AG09319 (cell line): Measurements from ENCODE around the gene EXOC3L4.
"Not testable (repeated sequence)": the region's sequence is repeated elsewhere in the genome, so short reads cannot be mapped to it uniquely, and the experiment has no call there.

ENCODE experiments used
- DNase-seq: peaks from one replicate; pipeline ENCODE4 v3.0.0-alpha.2; 2010; ENCODE audit warnings: low read depth; ENCODE audit errors: extremely low read depth
- TF ChIP-seq, protein P1 (sequence below): IDR thresholded peaks from 2 replicates; pipeline ENCODE4 v1.5.1; 2011; ENCODE audit warnings: low read depth, mild to moderate bottlenecking, inconsistent platforms, low read length, moderate library complexity

The EXOC3L4 gene

DNA sequence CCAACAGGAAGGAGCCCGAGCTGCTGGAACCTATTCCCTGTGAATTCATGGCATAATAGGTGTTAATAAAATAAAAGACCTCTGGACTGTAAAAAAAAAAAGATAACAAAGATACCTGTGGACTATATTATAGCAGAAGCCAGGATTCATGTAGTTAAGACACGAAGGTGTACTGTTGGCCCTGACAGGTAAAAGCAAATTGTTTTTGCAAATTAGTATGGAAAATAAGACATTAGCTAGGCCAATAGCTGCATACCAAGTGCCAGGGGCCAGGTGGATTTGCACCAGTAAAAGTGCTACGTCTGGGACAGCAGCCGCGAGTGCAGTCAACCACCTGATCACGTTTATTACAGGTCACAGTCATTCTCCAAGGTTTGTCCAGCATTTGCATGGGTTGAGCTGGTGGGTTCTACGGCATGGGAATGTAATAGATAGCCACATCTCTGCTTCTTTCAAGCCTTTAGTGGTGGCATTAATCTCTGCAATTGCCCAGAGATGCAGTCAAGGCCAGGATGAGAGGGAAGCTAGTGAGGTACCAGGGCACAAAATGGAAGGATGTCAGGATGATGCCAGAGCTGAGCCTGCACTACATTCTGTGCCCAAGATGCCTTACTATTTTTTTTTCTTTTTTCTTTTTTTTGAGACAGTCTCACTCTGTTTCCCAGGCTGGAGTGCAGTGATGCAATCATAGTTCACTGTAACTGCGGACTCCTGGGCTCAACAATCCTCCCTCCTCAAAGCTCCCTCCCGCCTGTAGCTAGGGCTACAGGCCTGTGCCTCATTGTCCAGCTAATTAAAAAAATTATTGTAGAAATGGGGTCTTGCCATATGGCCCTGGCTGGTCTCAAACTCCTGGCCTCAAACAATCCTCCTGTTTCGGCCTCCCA is 55.1 kb downstream of the EXOC3L4 start:
- DNase-seq: no peak
- TF ChIP-seq, protein P1, sequence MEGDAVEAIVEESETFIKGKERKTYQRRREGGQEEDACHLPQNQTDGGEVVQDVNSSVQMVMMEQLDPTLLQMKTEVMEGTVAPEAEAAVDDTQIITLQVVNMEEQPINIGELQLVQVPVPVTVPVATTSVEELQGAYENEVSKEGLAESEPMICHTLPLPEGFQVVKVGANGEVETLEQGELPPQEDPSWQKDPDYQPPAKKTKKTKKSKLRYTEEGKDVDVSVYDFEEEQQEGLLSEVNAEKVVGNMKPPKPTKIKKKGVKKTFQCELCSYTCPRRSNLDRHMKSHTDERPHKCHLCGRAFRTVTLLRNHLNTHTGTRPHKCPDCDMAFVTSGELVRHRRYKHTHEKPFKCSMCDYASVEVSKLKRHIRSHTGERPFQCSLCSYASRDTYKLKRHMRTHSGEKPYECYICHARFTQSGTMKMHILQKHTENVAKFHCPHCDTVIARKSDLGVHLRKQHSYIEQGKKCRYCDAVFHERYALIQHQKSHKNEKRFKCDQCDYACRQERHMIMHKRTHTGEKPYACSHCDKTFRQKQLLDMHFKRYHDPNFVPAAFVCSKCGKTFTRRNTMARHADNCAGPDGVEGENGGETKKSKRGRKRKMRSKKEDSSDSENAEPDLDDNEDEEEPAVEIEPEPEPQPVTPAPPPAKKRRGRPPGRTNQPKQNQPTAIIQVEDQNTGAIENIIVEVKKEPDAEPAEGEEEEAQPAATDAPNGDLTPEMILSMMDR: no peak

DNA sequence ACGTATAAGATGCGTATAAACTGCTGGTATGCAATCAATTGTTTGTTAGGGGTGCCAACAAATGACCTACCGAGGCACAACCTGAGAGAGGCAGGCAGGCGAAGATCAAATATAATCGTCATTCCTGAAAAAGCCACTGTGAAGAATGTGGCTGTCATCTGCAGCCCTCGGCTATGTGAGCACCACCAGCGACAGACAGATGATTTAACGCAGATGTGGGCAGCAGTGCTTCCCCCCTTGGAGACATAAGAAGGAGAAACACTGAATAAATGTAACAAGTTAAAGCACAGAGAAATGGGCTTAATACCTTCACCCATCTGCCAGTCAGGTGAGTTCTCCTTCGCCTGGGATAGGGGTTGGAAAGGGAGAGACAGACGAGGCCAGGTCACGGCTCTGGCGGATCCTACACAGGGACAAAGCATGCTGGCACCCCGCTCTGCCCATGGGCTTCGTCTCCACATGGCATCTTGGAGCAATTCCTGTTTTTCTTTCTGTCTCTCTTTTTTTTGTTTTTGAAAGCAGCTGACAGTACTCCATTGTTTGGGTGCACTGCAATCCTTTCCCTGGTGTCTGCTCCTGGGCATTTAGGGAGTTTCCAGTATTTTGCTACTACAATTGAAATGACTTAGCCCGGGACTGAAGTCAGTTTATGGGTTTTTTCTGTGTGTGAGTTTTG is 56.9 kb downstream of the EXOC3L4 start:
- DNase-seq: no peak

DNA sequence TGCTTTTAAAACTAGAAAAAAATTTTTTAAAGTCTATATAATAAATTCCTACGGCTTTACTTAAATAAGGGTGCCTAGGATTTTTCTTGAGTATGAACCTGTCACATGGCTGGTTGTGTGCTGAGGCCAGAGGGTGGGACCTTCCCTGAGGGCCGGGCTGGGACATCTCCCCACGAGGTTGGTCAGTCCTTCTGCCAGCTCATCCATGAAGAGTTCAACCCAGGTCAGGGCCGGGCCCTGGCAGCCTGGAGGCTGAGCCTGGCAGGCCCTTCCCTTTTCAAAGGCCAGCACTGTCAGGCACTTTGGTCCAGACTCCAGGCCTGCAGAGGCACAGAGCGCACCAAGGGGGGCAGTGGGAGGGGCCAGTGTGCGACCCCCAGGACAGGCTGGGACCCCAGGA is 60.5 kb downstream of the EXOC3L4 start:
- no peak for DNase-seq

More for the DNA sequence above, 56.9 kb downstream of the EXOC3L4 start:
- TF ChIP-seq, protein P1: no peak

DNA sequence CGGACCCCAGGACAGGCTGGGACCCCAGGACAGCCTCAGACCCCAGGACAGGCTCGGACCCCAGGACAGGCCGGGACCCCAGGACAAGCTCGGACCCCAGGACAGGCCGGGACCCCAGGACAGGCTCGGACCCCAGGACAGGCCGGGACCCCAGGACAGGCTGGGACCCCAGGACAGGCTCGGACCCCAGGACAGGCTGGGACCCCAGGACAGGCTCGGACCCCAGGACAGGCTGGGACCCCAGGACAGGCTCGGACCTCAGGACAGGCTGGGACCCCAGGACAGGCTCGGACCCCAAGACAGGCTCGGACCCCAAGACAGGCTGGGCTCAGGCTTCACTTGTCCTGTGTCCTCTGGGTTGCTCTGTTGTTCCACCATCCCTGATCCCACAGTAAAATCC is 60.9 kb downstream of the EXOC3L4 start:
- DNase-seq: not testable (repeated sequence)

More for the DNA sequence above, 60.5 kb downstream of the EXOC3L4 start:
- TF ChIP-seq, protein P1: no peak

DNA sequence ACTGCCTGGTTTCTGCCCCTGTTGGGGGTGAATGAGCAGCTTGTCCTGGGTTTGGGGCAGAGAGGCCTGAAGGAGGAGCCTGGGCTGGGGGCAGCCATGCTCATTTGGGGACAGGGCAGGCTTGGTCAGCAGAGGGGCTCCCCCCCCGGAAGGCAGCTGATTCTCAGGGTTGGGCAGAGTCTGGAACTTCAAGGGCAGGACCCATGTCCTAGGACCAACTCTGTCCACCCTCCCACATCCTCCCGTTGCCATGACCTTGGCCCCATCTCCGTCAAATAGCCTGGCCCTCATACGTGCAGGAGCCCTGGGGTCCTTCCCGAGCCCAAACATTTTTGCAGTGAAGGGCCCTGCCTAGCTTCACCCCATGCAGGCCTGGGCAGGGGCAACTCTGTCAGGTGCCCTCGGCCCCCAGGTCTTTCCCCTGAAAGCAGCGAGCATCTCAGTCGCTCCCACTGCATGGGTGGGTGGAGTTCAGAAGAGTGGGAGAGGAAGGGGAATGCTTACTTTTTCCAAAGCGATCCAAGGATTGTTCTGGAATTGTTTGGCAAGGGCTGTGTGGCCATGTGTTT is 61.4 kb downstream of the EXOC3L4 start:
- TF ChIP-seq, protein P1: no peak
- no peak for DNase-seq

DNA sequence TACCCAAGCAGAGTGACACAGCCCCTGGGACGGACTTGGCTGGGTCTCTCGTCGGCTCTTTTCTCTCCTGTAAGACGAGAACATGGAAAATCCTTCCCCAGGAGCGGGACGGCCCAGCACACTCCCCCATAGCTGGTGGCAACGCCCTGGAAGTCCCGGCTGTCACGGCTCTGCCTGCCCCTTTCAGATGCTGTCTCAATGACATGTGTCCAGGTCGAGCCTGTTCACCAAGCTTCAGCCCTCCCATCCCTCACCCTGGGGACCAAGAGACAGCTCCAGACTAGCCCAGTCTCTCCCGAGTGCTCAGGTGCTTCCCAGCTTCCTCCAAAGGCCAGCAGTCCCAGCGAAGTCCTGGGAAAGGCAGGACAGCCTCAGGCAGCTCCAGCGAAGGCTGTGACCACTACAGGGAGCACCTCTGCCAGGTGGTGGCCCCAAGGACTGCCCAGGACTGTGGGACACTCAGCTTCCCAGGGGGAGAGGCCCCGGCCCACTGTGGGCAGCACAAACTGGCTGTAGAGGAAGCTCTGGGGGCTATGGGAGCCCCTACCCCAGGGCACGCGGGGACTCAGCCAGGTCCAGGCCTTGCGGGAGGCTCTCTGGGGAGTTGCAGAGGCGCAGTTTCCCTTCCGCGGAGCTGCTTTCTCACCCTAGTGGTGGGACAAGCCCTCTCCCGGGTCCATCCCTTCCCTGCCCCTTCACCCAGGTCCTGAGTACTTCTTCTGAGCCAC is 62.3 kb downstream of the EXOC3L4 start:
- DNase-seq: no peak

DNA sequence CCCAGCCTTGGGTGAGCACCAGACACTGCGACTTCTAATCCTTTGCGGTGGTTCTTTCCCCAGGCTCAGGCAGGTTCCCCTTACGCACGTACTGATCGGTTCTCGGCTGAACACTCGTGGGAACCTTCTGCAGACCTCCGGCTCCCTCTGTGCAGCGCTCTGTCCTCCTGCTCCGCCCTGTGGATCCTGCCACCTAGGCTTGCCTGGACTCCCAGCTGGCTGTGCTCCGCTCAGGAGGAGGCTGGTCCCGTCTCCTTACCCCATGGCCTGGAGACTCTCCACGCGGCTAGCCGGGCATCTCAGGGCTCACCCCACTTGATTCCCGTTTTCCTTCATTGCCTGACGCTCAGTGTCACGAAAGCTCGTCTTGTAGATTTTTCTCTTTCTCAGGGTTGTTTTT is 63.4 kb downstream of the EXOC3L4 start:
- DNase-seq: no peak
- TF ChIP-seq, protein P1: no peak

More for the DNA sequence above, 62.3 kb downstream of the EXOC3L4 start:
- TF ChIP-seq, protein P1: no peak
